ENCODE results near the gene RASAL1. TPM values are rescaled to one million over a fixed set of nuclear protein-coding genes. Genes with fewer than 3 reads are reported as not detected.

RASAL1 gene
- total and polyA plus RNA-seq, 3 experiments from 2014 or later = 0.45 to 0.72 (median 0.51) TPM

GRCh38 chr12:113101751-113102150, 33.8 kb downstream of the RASAL1 start:
- H3K36me3 Mint-ChIP-seq = no peaks in the 10 kb centered on the region
- H3K9me3 Mint-ChIP-seq = no peaks in the 10 kb centered on the region
- POLR2A ChIA-PET = no interaction called here
- peak in 1 of 5 donors; percentile 26 for DNase-seq
- H3K27ac ChIP-seq (ENCODE audit: low read depth, low read length) = no peak overlapping the region
- CTCF ChIA-PET = interaction anchor here (0.7 to 5.1 kb wide), 5 partner anchors 9 to 56 kb away, joined by 3 to 35 read pairs (median 3); no protein-coding TSS in a partner anchor
- no peaks in the 10 kb centered on the region for H3K9me3 ChIP-seq (ENCODE audit: low read length)
- H3K36me3 ChIP-seq (ENCODE audit: insufficient read depth, low read length) = no peaks in the 10 kb centered on the region
- H3K4me1 ChIP-seq (ENCODE audit: insufficient read depth, low read length) = peaks cover 14% of the 10 kb centered on the region
- H3K27me3 ChIP-seq (ENCODE audit: insufficient read depth, low read length, poor library complexity, severe bottlenecking) = no peaks in the 10 kb centered on the region
- no peak overlapping the region for H3K4me3 Mint-ChIP-seq
- H3K27ac Mint-ChIP-seq = peak overlapping the region in 1 of 8 donors; percentile 58
- H3K27me3 Mint-ChIP-seq = peaks cover 0 to 5% of the 10 kb centered on the region in 2 donors
- no peak overlapping the region for H3K4me3 ChIP-seq (ENCODE audit: low read length)
- H3K4me1 Mint-ChIP-seq = peaks cover 11 to 22% (median 12%) of the 10 kb centered on the region in 3 donors

GRCh38 chr12:113099764-113100163, 35.8 kb downstream of the RASAL1 start:
- peak overlapping the region in 2 of 8 donors; percentile 51 to 61 for H3K27ac Mint-ChIP-seq
- H3K4me3 ChIP-seq (ENCODE audit: low read length) = no peak overlapping the region
- POLR2A ChIA-PET = no interaction called here

GRCh38 chr12:113099364-113099763, 36.2 kb downstream of the RASAL1 start:
- Mint-ChIP-seq H3K27ac (peak overlapping the region in 1 of 8 donors; percentile 51), H3K36me3 (peaks cover 0 to 1% (median 0%) of the 10 kb centered on the region in 3 donors), H3K4me3 (no peak overlapping the region), H3K27me3 (peaks cover 0 to 2% of the 10 kb centered on the region in 2 donors), H3K9me3 (no peaks in the 10 kb centered on the region), H3K4me1 (peaks cover 18 to 22% (median 19%) of the 10 kb centered on the region in 3 donors)
- H3K36me3 ChIP-seq (ENCODE audit: insufficient read depth, low read length) = no peaks in the 10 kb centered on the region
- peak in 1 of 5 donors; percentile 12 for DNase-seq
- no peak overlapping the region for H3K4me3 ChIP-seq (ENCODE audit: low read length)
- no peak overlapping the region for H3K27ac ChIP-seq (ENCODE audit: low read depth, low read length)
- H3K9me3 ChIP-seq (ENCODE audit: low read length) = no peaks in the 10 kb centered on the region
- H3K27me3 ChIP-seq (ENCODE audit: insufficient read depth, low read length, poor library complexity, severe bottlenecking) = no peaks in the 10 kb centered on the region
- peaks cover 14% of the 10 kb centered on the region for H3K4me1 ChIP-seq (ENCODE audit: insufficient read depth, low read length)
- CTCF ChIA-PET = interaction anchor here (1.1 to 5.1 kb wide), 4 partner anchors 7 to 67 kb away, joined by 3 to 35 read pairs (median 4); no protein-coding TSS in a partner anchor
- POLR2A ChIA-PET = no interaction called here

More at GRCh38 chr12:113099764-113100163, 35.8 kb downstream of the RASAL1 start:
- Mint-ChIP-seq H3K4me1 (peaks cover 19 to 25% (median 19%) of the 10 kb centered on the region in 3 donors), H3K27me3 (peaks cover 0 to 2% of the 10 kb centered on the region in 2 donors), H3K4me3 (no peak overlapping the region), H3K36me3 (peaks cover 0 to 1% (median 0%) of the 10 kb centered on the region in 3 donors), H3K9me3 (no peaks in the 10 kb centered on the region)
- CTCF ChIA-PET = interaction anchor here (1.3 to 5.1 kb wide), 4 partner anchors 10 to 68 kb away, joined by 3 to 35 read pairs (median 4); no protein-coding TSS in a partner anchor
- no peak overlapping the region for H3K27ac ChIP-seq (ENCODE audit: low read depth, low read length)
- no peaks in the 10 kb centered on the region for H3K27me3 ChIP-seq (ENCODE audit: insufficient read depth, low read length, poor library complexity, severe bottlenecking)
- peak in 1 of 5 donors; percentile 28 for DNase-seq
- no peaks in the 10 kb centered on the region for H3K9me3 ChIP-seq (ENCODE audit: low read length)
- H3K4me1 ChIP-seq (ENCODE audit: insufficient read depth, low read length) = peaks cover 14% of the 10 kb centered on the region
- H3K36me3 ChIP-seq (ENCODE audit: insufficient read depth, low read length) = no peaks in the 10 kb centered on the region

GRCh38 chr12:113098441-113099028, 37.0 kb downstream of the RASAL1 start:
- Histone ChIP-seq H3K4me3 (ENCODE audit: low read length) (no peak overlapping the region), H3K9me3 (ENCODE audit: low read length) (no peaks in the 10 kb centered on the region), H3K36me3 (ENCODE audit: insufficient read depth, low read length) (no peaks in the 10 kb centered on the region), H3K4me1 (ENCODE audit: insufficient read depth, low read length) (peaks cover 11% of the 10 kb centered on the region), H3K27me3 (ENCODE audit: insufficient read depth, low read length, poor library complexity, severe bottlenecking) (no peaks in the 10 kb centered on the region), H3K27ac (ENCODE audit: low read depth, low read length) (no peak overlapping the region)
- peak overlapping the region in 3 of 8 donors; percentile 25 to 74 (median 46) for H3K27ac Mint-ChIP-seq
- peaks cover 14 to 15% (median 14%) of the 10 kb centered on the region in 3 donors for H3K4me1 Mint-ChIP-seq
- H3K36me3 Mint-ChIP-seq = peaks cover 0 to 1% (median 0%) of the 10 kb centered on the region in 3 donors
- POLR2A ChIA-PET = no interaction called here
- H3K9me3 Mint-ChIP-seq = no peaks in the 10 kb centered on the region
- peak; percentile 50 to 69 (median 52) for DNase-seq
- CTCF ChIA-PET = interaction anchor here (0.7 to 5.1 kb wide), 13 partner anchors 8 to 198 kb away, joined by 3 to 35 read pairs (median 4); no protein-coding TSS in a partner anchor
- H3K4me3 Mint-ChIP-seq = no peak overlapping the region
- peaks cover 0 to 2% of the 10 kb centered on the region in 2 donors for H3K27me3 Mint-ChIP-seq

- Mint-ChIP-seq H3K4me3 (no peak overlapping the region), H3K36me3 (peaks cover 0 to 1% (median 0%) of the 10 kb centered on the region in 3 donors), H3K27ac (peak overlapping the region in 2 of 8 donors; percentile 43 to 50), H3K9me3 (no peaks in the 10 kb centered on the region), H3K4me1 (peaks cover 13 to 15% (median 14%) of the 10 kb centered on the region in 3 donors), H3K27me3 (peaks cover 0 to 2% of the 10 kb centered on the region in 2 donors)
- ChIA-PET POLR2A (no interaction called here), CTCF (interaction anchor here (0.7 to 5.1 kb wide), 12 partner anchors 8 to 197 kb away, joined by 3 to 35 read pairs (median 4); no protein-coding TSS in a partner anchor)
- Histone ChIP-seq H3K27ac (ENCODE audit: low read depth, low read length) (no peak overlapping the region), H3K36me3 (ENCODE audit: insufficient read depth, low read length) (no peaks in the 10 kb centered on the region), H3K4me3 (ENCODE audit: low read length) (no peak overlapping the region), H3K4me1 (ENCODE audit: insufficient read depth, low read length) (peaks cover 11% of the 10 kb centered on the region), H3K27me3 (ENCODE audit: insufficient read depth, low read length, poor library complexity, severe bottlenecking) (no peaks in the 10 kb centered on the region), H3K9me3 (ENCODE audit: low read length) (no peaks in the 10 kb centered on the region)
- no peak for DNase-seq
Measured at GRCh38 chr12:113097716-113098440, 37.7 kb downstream of the RASAL1 start.

- ChIA-PET POLR2A (no interaction called here), CTCF (interaction anchor here (0.7 to 2.0 kb wide), 5 partner anchors 10 to 121 kb away, joined by 3 to 10 read pairs (median 5); no protein-coding TSS in a partner anchor)
- Histone ChIP-seq H3K4me1 (ENCODE audit: insufficient read depth, low read length) (peaks cover 21% of the 10 kb centered on the region), H3K9me3 (ENCODE audit: low read length) (no peaks in the 10 kb centered on the region), H3K27me3 (ENCODE audit: insufficient read depth, low read length, poor library complexity, severe bottlenecking) (no peaks in the 10 kb centered on the region), H3K36me3 (ENCODE audit: insufficient read depth, low read length) (no peaks in the 10 kb centered on the region), H3K27ac (ENCODE audit: low read depth, low read length) (no peak overlapping the region), H3K4me3 (ENCODE audit: low read length) (no peak overlapping the region)
- no peak overlapping the region for H3K4me3 Mint-ChIP-seq
- H3K9me3 Mint-ChIP-seq = no peaks in the 10 kb centered on the region
- no peak for DNase-seq
- peaks cover 0 to 1% (median 0%) of the 10 kb centered on the region in 3 donors for H3K36me3 Mint-ChIP-seq
- peaks cover 0 to 2% of the 10 kb centered on the region in 2 donors for H3K27me3 Mint-ChIP-seq
- H3K4me1 Mint-ChIP-seq = peaks cover 23 to 24% (median 23%) of the 10 kb centered on the region in 3 donors
- no peak overlapping the region for H3K27ac Mint-ChIP-seq
Measured at GRCh38 chr12:113096675-113097461, 38.7 kb downstream of the RASAL1 start.

GRCh38 chr12:113095405-113095804, 40.2 kb downstream of the RASAL1 start:
- POLR2A ChIA-PET = no interaction called here
- peak overlapping the region in 2 of 7 donors; percentile 3 to 72 for H3K4me3 Mint-ChIP-seq

More at GRCh38 chr12:113095405-113095804, 40.2 kb downstream of the RASAL1 start:
- Histone ChIP-seq H3K9me3 (ENCODE audit: low read length) (no peaks in the 10 kb centered on the region), H3K4me1 (ENCODE audit: insufficient read depth, low read length) (peaks cover 36% of the 10 kb centered on the region), H3K36me3 (ENCODE audit: insufficient read depth, low read length) (no peaks in the 10 kb centered on the region), H3K27ac (ENCODE audit: low read depth, low read length) (no peak overlapping the region), H3K27me3 (ENCODE audit: insufficient read depth, low read length, poor library complexity, severe bottlenecking) (no peaks in the 10 kb centered on the region), H3K4me3 (ENCODE audit: low read length) (no peak overlapping the region)
- peak overlapping the region in 4 of 8 donors; percentile 29 to 73 (median 68) for H3K27ac Mint-ChIP-seq
- no peak for DNase-seq
- peaks cover 0 to 1% (median 0%) of the 10 kb centered on the region in 3 donors for H3K36me3 Mint-ChIP-seq
- CTCF ChIA-PET = no interaction called here
- peaks cover 0 to 2% of the 10 kb centered on the region in 2 donors for H3K27me3 Mint-ChIP-seq
- H3K9me3 Mint-ChIP-seq = no peaks in the 10 kb centered on the region
- peaks cover 38 to 39% (median 38%) of the 10 kb centered on the region in 3 donors for H3K4me1 Mint-ChIP-seq

Measured in CD8-positive, alpha-beta memory T cell (primary cell).